G401.6 (cell line): ENCODE measurements around the gene UACA.
"Not testable (repeated sequence)": the region's sequence is repeated elsewhere in the genome, so short reads cannot be mapped to it uniquely, and the experiment has no call there.

Experiments used
- FAIRE-seq: peaks from 2 replicates; lab custom pipeline; 2012; peaks lifted over from hg19 to GRCh38; lab: Jason Lieb, UNC

The UACA gene

GRCh38 chr15:70617911-70618287, 145.5 kb downstream of the UACA start:
- no peak for FAIRE-seq

GRCh38 chr15:70617076-70617910, 146.1 kb downstream of the UACA start:
- FAIRE-seq, result no peak

- not testable (repeated sequence) for FAIRE-seq
Observed at GRCh38 chr15:70616311-70616756, 147.0 kb downstream of the UACA start.

- no peak for FAIRE-seq
Observed at GRCh38 chr15:70615435-70616310, 147.7 kb downstream of the UACA start.

GRCh38 chr15:70614221-70614620, 149.1 kb downstream of the UACA start:
- FAIRE-seq, result no peak

GRCh38 chr15:70613271-70613670, 150.1 kb downstream of the UACA start:
- no peak for FAIRE-seq

- no peak for FAIRE-seq
Observed at GRCh38 chr15:70611286-70611685, 152.1 kb downstream of the UACA start.

GRCh38 chr15:70610541-70610940, 152.8 kb downstream of the UACA start:
- FAIRE-seq, result no peak

GRCh38 chr15:70609889-70610288, 153.5 kb downstream of the UACA start:
- no peak for FAIRE-seq

GRCh38 chr15:70608144-70608543, 155.2 kb downstream of the UACA start:
- FAIRE-seq, result no peak

GRCh38 chr15:70605606-70606410, 157.6 kb downstream of the UACA start:
- no peak for FAIRE-seq

GRCh38 chr15:70604666-70605315, 158.6 kb downstream of the UACA start:
- FAIRE-seq, result no peak
